Sigmoid colon (tissue), 3 donors: ENCODE data around the gene OTOP3.

Experiments
- CTCF ChIP-seq, 4 experiments: fragments of 450-650 bp in 3 of 4; fragments of 200-600 bp in 1 of 4; IDR thresholded peaks; one replicate each; pipeline ENCODE4 v1.5.1; 2016 to 2019; ENCODE audit warnings: antibody characterized with exemption in 4 of 4, mild to moderate bottlenecking in 3 of 4, moderate library complexity in 2 of 4
- POLR2A ChIP-seq, 2 donors: fragments of 450-650 bp; IDR thresholded peaks; one replicate each; pipeline ENCODE4 v1.6.1; 2016; ENCODE audit warnings: antibody characterized with exemption in 2 of 2, mild to moderate bottlenecking in 2 of 2, moderate library complexity in 2 of 2

GRCh38 chr17:74922172-74922571 lies 13.5 kb upstream of the OTOP3 start:
- TF ChIP-seq CTCF (IDR thresholded peaks at IDR 0.05) = no peak
- no peak for TF ChIP-seq POLR2A (IDR thresholded peaks at IDR 0.05)
